Calu3 (cell line): ENCODE data around the gene NFAM1. TPM values are rescaled to one million over a fixed set of nuclear protein-coding genes. Genes with fewer than 3 reads are reported as not detected.

Experiments
- BruUV-seq: library from RNA; stranded (reverse); fragments of 400-500 nt; replicated peaks from 2 replicates; lab custom pipeline; 2021; lab: Mats Ljungman, UMichigan
- CTCF ChIA-PET: fragments of 300-600 bp; sonication (Branson Sonifier 250); formaldehyde crosslinking; loops from one replicate; lab custom pipeline; 2022; ENCODE audit warnings: antibody characterized with exemption; lab: Charles Lee
- DNase-seq: peaks from one replicate; pipeline ENCODE4 v3.0.0; 2022
- H3K27ac Mint-ChIP-seq: one replicate; pipeline ENCODE4 v1.8.0; 2022; ENCODE audit warnings: mixed read lengths; ENCODE audit not compliant: unreplicated experiment
- H3K27me3 Mint-ChIP-seq: one replicate; pipeline ENCODE4 v1.8.0; 2022; ENCODE audit warnings: mixed read lengths; ENCODE audit not compliant: unreplicated experiment
- H3K36me3 Mint-ChIP-seq: one replicate; pipeline ENCODE4 v1.8.0; 2022; ENCODE audit warnings: mild to moderate bottlenecking, moderate library complexity, mixed read lengths; ENCODE audit not compliant: insufficient read depth, unreplicated experiment
- H3K4me1 Mint-ChIP-seq: one replicate; pipeline ENCODE4 v1.8.0; 2022; ENCODE audit warnings: mild to moderate bottlenecking, low read depth, mixed read lengths; ENCODE audit not compliant: unreplicated experiment
- H3K4me3 Mint-ChIP-seq: one replicate; pipeline ENCODE4 v1.8.0; 2022; ENCODE audit warnings: mild to moderate bottlenecking, low read depth, moderate library complexity, mixed read lengths; ENCODE audit not compliant: unreplicated experiment
- H3K9me3 Mint-ChIP-seq: one replicate; pipeline ENCODE4 v1.8.0; 2022; ENCODE audit warnings: low read depth, mixed read lengths; ENCODE audit not compliant: unreplicated experiment
- CTCF ChIP-seq: fragments of 200-600 bp; IDR thresholded peaks from one replicate; pipeline ENCODE4 v1.8.0; 2022; ENCODE audit warnings: antibody characterized with exemption; ENCODE audit not compliant: unreplicated experiment
- intact Hi-C: fragments of 100-400 bp; cut with micrococcal nuclease; formaldehyde crosslinking; loops from one replicate; pipeline ENCODE4 v1.10.0; 2022; ENCODE audit not compliant: unreplicated experiment
- total RNA-seq: library from RNA; stranded (reverse); gene quantifications from 2 replicates; pipeline ENCODE4 v1.2.3, GENCODE V29; 2022

The NFAM1 gene
- total RNA-seq, 1 experiment from 2014 or later: 0.50 TPM

DNA sequence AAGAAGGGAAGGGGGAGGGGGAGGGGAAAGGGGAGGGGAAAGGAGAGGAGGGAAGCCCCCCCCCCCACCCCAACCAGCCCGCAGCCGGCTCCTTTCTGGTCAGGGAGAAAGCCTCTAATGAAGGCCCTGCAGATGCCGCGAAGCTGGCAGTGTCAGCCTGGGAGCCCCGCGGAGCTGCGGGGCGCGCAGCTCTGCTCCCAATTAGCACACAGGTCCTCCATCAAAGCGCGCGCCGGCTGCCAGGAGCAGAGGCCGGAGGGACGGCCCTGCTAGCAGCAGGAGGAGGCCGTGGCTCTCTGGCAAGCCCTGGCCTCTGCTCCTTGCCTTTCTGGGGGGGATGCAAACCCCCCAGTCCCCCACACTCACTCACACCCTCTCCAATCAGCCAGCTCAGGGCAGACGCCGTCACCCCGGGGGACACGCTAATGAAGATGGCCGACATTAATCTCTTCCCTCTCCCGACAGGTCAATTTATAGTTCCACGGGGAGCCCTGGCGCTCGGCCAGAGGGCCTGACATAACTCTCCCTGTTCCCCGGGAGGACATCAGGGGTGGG, 91.3 kb downstream of the NFAM1 start:
- Mint-ChIP-seq H3K27me3 (peaks cover 70% of the 10 kb centered on the region), H3K4me3 (no peak overlapping the region), H3K4me1 (no peaks in the 10 kb centered on the region), H3K9me3 (no peaks in the 10 kb centered on the region), H3K27ac (no peak overlapping the region), H3K36me3 (peaks cover 9% of the 10 kb centered on the region)
- TF ChIP-seq CTCF: no peak
- CTCF ChIA-PET: interaction anchor here (0.5 kb wide), 1 partner anchor 8 kb away, joined by 4 read pairs; no protein-coding TSS in a partner anchor
- BruUV-seq: no TSS peak
- DNase-seq: no peak
- intact Hi-C loops: no loop called here

- CTCF ChIA-PET: no interaction called here
- Mint-ChIP-seq H3K36me3 (peaks cover 9% of the 10 kb centered on the region), H3K27ac (no peak overlapping the region), H3K4me3 (no peak overlapping the region), H3K9me3 (no peaks in the 10 kb centered on the region), H3K4me1 (no peaks in the 10 kb centered on the region), H3K27me3 (peaks cover 77% of the 10 kb centered on the region)
- intact Hi-C loops: no loop called here
- no peak for DNase-seq
- no TSS peak for BruUV-seq
- no peak for TF ChIP-seq CTCF
Measured at GRCh38 chr22:42340150-42340549, 92.1 kb downstream of the NFAM1 start.

DNA sequence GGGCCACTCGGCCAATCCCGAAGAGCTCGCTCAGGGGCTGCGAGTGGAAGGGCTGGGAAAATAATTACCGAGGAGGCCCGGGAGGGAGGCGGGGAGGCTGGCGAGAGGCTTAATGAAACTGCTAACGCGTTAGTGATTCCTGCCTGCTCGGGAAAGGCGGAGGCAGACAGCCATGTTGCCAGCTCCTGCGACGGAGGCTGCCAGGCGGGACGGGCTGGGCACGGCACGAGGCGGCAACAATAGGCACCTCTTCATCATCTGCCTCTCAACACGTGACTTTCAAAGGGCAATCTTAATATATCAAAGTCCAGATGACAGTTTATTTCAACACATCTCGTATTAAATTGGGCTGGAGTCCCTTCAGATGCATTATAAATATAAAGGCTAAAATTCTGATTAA, 93.7 kb downstream of the NFAM1 start:
- no peaks in the 10 kb centered on the region for H3K4me1 Mint-ChIP-seq
- TF ChIP-seq CTCF: no peak
- no peak for DNase-seq
- H3K4me3 Mint-ChIP-seq: no peak overlapping the region
- no TSS peak for BruUV-seq
- H3K9me3 Mint-ChIP-seq: no peaks in the 10 kb centered on the region
- H3K27me3 Mint-ChIP-seq: peaks cover 77% of the 10 kb centered on the region
- intact Hi-C loops: no loop called here
- H3K36me3 Mint-ChIP-seq: peaks cover 9% of the 10 kb centered on the region
- CTCF ChIA-PET: no interaction called here
- H3K27ac Mint-ChIP-seq: no peak overlapping the region

DNA sequence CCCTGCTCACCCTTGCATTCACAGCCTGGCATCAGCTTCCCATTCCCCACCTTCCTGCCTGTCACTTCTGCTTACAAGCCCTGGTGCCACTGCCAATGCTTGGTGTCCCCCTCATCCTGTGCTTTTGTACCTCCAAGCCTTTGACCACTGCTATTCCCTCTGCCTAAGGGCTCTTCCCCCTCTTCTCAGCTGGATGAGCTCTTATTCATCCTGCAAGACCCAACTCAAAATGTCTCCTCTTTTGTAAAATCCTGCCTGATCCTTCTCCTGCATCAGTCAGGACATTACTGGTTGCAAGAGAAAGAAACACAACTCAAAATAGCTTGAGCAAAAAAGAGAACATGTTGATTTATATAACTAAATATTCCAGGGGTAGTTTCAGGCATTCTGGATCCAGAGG, 94.8 kb downstream of the NFAM1 start:
- intact Hi-C loops: no loop called here
- peaks cover 4% of the 10 kb centered on the region for H3K36me3 Mint-ChIP-seq
- H3K4me1 Mint-ChIP-seq: no peaks in the 10 kb centered on the region
- H3K9me3 Mint-ChIP-seq: no peaks in the 10 kb centered on the region
- BruUV-seq: no TSS peak
- TF ChIP-seq CTCF: no peak
- no peak overlapping the region for H3K4me3 Mint-ChIP-seq
- H3K27ac Mint-ChIP-seq: no peak overlapping the region
- CTCF ChIA-PET: interaction anchor here (0.6 kb wide), 1 partner anchor 30 kb away, joined by 4 read pairs; no protein-coding TSS in a partner anchor
- peaks cover 68% of the 10 kb centered on the region for H3K27me3 Mint-ChIP-seq
- DNase-seq: no peak
